GM19193 (cell line): ENCODE data around the gene BEAN1.

Experiments used
- POLR2A ChIP-seq: IDR thresholded peaks from 4 replicates; pipeline ENCODE4 v1.6.1; 2011; ENCODE audit not compliant: insufficient read depth, insufficient read length; ENCODE audit errors: extremely low read depth

Gene BEAN1

GRCh38 chr16:66510298-66510697 lies 83.2 kb downstream of the BEAN1 start:
- TF ChIP-seq POLR2A = no peak

GRCh38 chr16:66510711-66511601 lies 83.9 kb downstream of the BEAN1 start:
- no peak for TF ChIP-seq POLR2A

DNA sequence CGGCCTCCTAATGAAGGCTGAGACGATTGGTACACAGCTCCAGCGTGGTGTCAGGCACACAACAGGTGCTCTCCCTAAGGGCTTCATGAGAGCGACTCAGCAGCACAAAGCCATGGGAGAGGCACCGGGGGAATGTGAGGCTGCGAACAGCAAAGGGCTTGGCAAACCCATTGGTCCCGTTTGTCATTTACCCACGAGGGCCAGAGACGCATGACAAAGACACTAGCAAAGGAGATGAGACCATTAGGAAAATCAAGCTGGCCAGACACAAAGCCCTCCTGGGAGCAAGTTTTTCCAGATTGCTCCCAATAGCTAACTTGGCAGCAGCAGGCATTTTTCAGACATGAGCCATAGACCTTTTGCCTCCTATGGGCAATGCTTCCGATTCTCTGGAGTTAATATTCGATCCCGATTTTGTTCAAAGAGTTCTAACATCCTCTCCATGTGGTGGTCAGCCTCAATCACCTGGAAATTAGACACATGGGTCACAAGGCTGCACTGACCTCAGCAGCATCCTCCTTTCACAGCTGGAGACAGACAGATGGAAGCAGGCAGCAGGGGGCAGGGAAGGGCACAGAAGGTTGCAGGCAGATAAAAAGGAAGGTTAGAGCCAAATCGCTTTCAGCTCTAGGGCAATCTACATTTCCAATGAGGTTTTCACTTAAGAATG lies 84.6 kb downstream of the BEAN1 start:
- TF ChIP-seq POLR2A = no peak

DNA sequence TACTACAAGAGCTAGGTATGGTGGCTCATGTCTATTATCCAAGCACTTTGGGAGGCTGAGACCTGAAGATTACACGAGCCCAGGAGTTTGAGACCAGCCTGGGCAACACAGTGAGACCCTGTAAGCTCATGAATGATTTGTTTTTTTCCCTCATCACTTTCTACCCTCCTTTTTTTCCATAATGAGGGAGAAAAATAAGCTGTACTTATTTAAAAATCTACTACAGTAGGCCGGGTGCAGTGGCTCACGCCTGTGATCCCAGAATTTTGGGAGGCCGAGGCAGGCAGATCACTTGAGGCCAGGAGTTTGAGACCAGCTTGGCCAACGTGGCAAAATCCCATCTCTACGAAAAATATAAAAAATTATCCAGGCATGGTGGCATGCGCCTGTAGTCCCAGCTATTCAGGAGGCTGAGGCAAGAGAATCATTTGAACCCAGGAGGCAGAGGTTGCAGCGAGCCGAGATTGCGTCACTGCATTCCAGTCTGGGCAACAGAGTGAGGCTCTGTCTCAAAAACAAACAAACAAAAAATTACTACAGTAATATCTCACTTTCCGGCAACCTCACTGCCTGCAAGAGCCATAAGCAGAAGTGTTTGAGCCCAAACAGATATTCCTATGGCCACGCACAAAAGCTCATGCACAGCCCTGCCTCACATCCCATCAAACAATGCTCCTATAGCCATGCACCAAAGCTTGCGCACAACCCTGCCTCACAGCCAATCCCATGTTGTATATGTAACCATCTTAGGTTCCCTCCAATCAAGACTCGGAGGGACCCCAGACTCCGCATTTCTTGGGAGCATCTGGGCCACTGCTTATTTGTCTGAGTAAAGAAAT lies 85.4 kb downstream of the BEAN1 start:
- no peak for TF ChIP-seq POLR2A

- no peak for TF ChIP-seq POLR2A
Measured at GRCh38 chr16:66513111-66513723, 86.1 kb downstream of the BEAN1 start.

GRCh38 chr16:66515596-66516508 lies 88.8 kb downstream of the BEAN1 start:
- no peak for TF ChIP-seq POLR2A

DNA sequence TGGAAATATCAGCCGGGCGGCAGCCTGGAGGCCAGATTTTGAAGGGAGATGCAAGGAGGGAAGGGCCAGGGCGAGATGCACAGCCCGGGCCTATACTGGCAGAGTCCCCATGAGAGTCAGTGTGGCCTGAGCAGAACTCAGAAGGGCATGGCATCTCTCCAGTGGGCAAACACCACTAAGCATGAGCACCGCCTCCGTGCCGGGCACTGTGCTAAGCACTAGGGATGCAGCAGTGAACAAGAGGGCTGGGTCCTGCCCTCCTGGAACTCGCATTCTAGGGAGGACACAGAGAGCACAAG lies 89.4 kb downstream of the BEAN1 start:
- TF ChIP-seq POLR2A = no peak

DNA sequence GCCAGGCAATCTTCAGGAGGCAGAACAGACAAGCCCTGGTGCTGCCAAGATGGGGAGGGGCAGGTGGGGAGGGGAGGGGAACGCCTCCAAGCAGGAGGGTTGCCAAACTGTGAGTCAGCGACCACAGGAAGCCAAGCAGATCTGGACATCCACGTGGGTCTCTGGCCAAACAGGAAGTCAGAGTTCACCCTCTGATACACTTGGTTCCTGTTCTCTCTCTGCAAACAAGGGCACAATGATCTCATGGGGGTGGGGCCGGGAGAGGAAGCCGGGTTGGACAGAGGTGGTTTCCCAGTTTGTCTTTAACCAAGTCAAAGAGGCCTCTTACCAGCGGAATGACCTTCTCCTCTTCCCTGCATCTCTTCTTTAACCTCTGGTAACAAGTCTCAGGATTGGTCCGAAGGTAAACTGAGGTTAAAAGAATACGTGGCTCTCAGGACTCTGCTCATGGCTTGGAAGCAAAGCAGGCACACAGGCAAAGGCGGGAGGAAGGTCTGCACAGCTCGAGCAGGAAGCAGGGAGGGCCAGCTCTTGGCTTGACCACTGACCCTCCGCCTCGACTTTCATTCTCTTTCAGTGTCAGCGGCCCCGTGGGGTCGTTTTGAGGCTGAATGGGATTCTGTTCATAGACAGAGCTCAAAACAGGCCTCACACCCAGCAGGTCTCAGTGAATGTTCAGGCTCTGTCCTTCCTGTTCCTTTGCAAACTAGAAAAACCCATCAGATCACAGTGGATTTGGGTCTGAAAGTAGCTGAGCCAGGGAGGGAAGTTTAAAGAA lies 89.9 kb downstream of the BEAN1 start:
- peak; percentile 40 for TF ChIP-seq POLR2A

- TF ChIP-seq POLR2A = no peak
Measured at GRCh38 chr16:66517586-66518263, 90.6 kb downstream of the BEAN1 start.

DNA sequence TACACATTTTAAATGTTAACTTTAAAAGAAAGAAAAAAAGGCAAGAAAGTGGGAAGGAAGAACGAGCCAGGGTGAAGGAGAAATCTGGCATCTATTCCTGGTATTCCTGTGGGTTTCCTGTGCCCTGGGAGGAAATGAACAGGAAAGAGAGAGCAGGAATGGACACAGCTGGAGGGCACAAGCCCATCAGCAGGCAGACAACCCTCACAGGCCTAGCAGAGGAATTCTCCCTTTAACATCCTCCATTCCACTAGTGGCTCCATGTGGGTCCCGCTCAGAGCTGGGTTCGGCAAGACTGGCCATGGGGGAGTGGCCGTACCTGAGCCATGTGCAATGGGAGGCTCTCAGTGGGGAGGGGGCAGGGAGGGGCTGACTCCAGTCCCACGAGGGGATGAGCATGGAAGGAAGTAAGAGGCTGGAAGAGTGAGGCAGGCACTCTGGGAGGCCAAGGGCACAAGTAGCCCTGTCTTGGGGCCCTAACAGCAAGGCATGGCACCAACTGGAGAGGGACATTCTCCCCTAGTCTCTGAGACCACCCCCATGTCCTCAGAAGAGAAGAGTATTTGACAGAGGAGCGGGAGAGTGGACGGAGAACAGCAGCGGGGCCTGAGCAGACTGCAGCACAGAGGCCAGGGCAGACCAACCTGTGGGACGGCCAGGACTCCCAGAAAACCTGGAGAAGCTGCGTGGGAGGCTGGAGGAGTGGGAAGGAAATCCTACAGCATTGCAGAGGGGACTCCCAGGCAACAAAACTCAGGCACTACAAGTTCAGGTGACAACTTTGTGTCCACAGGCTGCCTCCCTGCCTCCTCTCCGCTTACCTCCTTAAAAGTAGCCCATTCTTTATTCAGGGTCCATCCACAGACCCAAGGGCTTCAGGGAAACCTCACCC lies 92.6 kb downstream of the BEAN1 start:
- no peak for TF ChIP-seq POLR2A

- no peak for TF ChIP-seq POLR2A
Measured at GRCh38 chr16:66520406-66521170, 93.5 kb downstream of the BEAN1 start.
